Measurements from ENCODE around the gene SPI1. TPM values are rescaled to one million over a fixed set of nuclear protein-coding genes. Genes with fewer than 3 reads are reported as not detected.

Gene SPI1
- polyA plus RNA-seq, 1 experiment = not detected

GRCh38 chr11:47396049-47396320 is 17.6 kb upstream of the SPI1 start:
- H3K36me3 ChIP-seq (ENCODE audit: control insufficient read depth, insufficient read depth, low read length) = no peaks in the 10 kb centered on the region
- POLR2A ChIA-PET = no interaction called here
- TF ChIP-seq CTCF (IDR thresholded peaks at IDR 0.05; ENCODE audit: insufficient read depth, low read depth, low read length) = no peak
- no peak overlapping the region for H3K4me3 ChIP-seq (ENCODE audit: low read depth, low read length)
- no peaks in the 10 kb centered on the region for H3K27me3 ChIP-seq (ENCODE audit: control insufficient read depth, insufficient read depth, low read length)
- DNase-seq (ENCODE audit: low read depth) = no peak
- CTCF ChIA-PET = no interaction called here

GRCh38 chr11:47395223-47396048 is 17.1 kb upstream of the SPI1 start:
- DNase-seq (ENCODE audit: low read depth) = no peak
- Histone ChIP-seq H3K36me3 (ENCODE audit: control insufficient read depth, insufficient read depth, low read length) (no peaks in the 10 kb centered on the region), H3K4me3 (ENCODE audit: low read depth, low read length) (no peak overlapping the region), H3K27me3 (ENCODE audit: control insufficient read depth, insufficient read depth, low read length) (no peaks in the 10 kb centered on the region)
- no peak for TF ChIP-seq CTCF (IDR thresholded peaks at IDR 0.05; ENCODE audit: insufficient read depth, low read depth, low read length)
- CTCF ChIA-PET = no interaction called here
- POLR2A ChIA-PET = no interaction called here

- TF ChIP-seq CTCF (IDR thresholded peaks at IDR 0.05; ENCODE audit: insufficient read depth, low read depth, low read length) = no peak
- no peak overlapping the region for H3K4me3 ChIP-seq (ENCODE audit: low read depth, low read length)
- POLR2A ChIA-PET = no interaction called here
- DNase-seq (ENCODE audit: low read depth) = no peak
- H3K27me3 ChIP-seq (ENCODE audit: control insufficient read depth, insufficient read depth, low read length) = no peaks in the 10 kb centered on the region
- H3K36me3 ChIP-seq (ENCODE audit: control insufficient read depth, insufficient read depth, low read length) = no peaks in the 10 kb centered on the region
- CTCF ChIA-PET = interaction anchor here (0.9 to 4.7 kb wide), 3 partner anchors 13 to 60 kb away, joined by 3 to 32 read pairs (median 8); no protein-coding TSS in a partner anchor
These were observed 16.2 kb upstream of the SPI1 start for GRCh38 chr11:47394322-47395222.

GRCh38 chr11:47394050-47394321 is 15.6 kb upstream of the SPI1 start:
- ChIA-PET CTCF (interaction anchor here (0.9 to 4.7 kb wide), 4 partner anchors 11 to 60 kb away, joined by 3 to 32 read pairs (median 6); no protein-coding TSS in a partner anchor), POLR2A (no interaction called here)
- no peak for TF ChIP-seq CTCF (IDR thresholded peaks at IDR 0.05; ENCODE audit: insufficient read depth, low read depth, low read length)
- Histone ChIP-seq H3K27me3 (ENCODE audit: control insufficient read depth, insufficient read depth, low read length) (no peaks in the 10 kb centered on the region), H3K36me3 (ENCODE audit: control insufficient read depth, insufficient read depth, low read length) (no peaks in the 10 kb centered on the region), H3K4me3 (ENCODE audit: low read depth, low read length) (no peak overlapping the region)
- DNase-seq (ENCODE audit: low read depth) = no peak
